ENCODE measurements around the gene ATG10.

ATG10 gene

GRCh38 chr5:82276800-82277612, 305.2 kb downstream of the ATG10 start:
- DNase-seq (ENCODE audit: low spot score) = no peak

GRCh38 chr5:82277613-82277986, 305.8 kb downstream of the ATG10 start:
- DNase-seq (ENCODE audit: low spot score) = no peak

GRCh38 chr5:82277987-82278710, 306.3 kb downstream of the ATG10 start, which contains the start of gene RPS23:
TSS of gene RPS23 (minus strand) at chr5:82278354. CDS start at chr5:82278323, 31 bp downstream.
- peak; percentile 89 for DNase-seq (ENCODE audit: low spot score)

GRCh38 chr5:82278711-82279370, 307.0 kb downstream of the ATG10 start:
- no peak for DNase-seq (ENCODE audit: low spot score)

GRCh38 chr5:82283893-82284292, 312.1 kb downstream of the ATG10 start:
- DNase-seq (ENCODE audit: low spot score) = no peak

- no peak for DNase-seq (ENCODE audit: low spot score)
These were observed 313.4 kb downstream of the ATG10 start for GRCh38 chr5:82285206-82285605.

- DNase-seq (ENCODE audit: low spot score) = no peak
These were observed 315.8 kb downstream of the ATG10 start for GRCh38 chr5:82287625-82288024.

- no peak for DNase-seq (ENCODE audit: low spot score)
These were observed 318.2 kb downstream of the ATG10 start for GRCh38 chr5:82290005-82290404.

GRCh38 chr5:82290908-82291307, 319.1 kb downstream of the ATG10 start:
- no peak for DNase-seq (ENCODE audit: low spot score)

- DNase-seq (ENCODE audit: low spot score) = no peak
These were observed 319.6 kb downstream of the ATG10 start for GRCh38 chr5:82291420-82291819.

GRCh38 chr5:82295144-82295543, 323.3 kb downstream of the ATG10 start:
- DNase-seq (ENCODE audit: low spot score) = no peak

- no peak for DNase-seq (ENCODE audit: low spot score)
These were observed 324.2 kb downstream of the ATG10 start for GRCh38 chr5:82295959-82296531.

GRCh38 chr5:82296929-82297328, 325.1 kb downstream of the ATG10 start:
- DNase-seq (ENCODE audit: low spot score) = no peak

- DNase-seq (ENCODE audit: low spot score) = no peak
These were observed 325.9 kb downstream of the ATG10 start for GRCh38 chr5:82297711-82298110.

GRCh38 chr5:82298668-82299067, 326.8 kb downstream of the ATG10 start:
- no peak for DNase-seq (ENCODE audit: low spot score)

GRCh38 chr5:82301190-82301589, 329.4 kb downstream of the ATG10 start:
- no peak for DNase-seq (ENCODE audit: low spot score)
